Measurements from ENCODE around the gene GNB1L. TPM values are rescaled to one million over a fixed set of nuclear protein-coding genes. Genes with fewer than 3 reads are reported as not detected.

GNB1L gene
- total and polyA plus RNA-seq, 7 donors, result 2.5 to 15.0 (median 5.3) TPM

DNA sequence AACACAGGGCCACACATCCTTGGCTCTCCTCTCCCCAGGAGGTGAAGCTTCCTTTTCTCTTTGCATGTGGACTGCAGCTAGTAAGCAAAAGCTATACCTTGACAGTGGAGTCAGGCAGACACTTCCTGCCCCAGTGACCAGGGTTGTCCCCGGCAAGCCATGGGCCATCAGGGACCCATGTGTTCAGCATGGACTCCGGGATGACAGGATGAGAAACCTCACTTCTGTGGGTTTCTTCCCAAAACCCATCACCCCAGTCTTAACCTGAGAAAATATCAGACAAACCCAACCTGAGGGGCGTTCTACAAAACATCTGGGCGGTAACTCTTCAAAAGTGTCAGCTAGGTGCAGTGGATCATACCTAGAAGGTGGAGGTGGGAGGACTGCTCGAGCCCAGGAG lies 40.2 kb downstream of the GNB1L start:
- Histone ChIP-seq H3K27ac (no peak overlapping the region), H3K9me3 (no peaks in the 10 kb centered on the region), H3K36me3 (peaks cover 0 to 4% (median 2%) of the 10 kb centered on the region in 4 donors), H3K27me3 (no peaks in the 10 kb centered on the region), H3K4me1 (no peaks in the 10 kb centered on the region), H3K4me3 (no peak overlapping the region)
- intact Hi-C loops (cut with DNase I), result no loop called here
- no peak for DNase-seq
- 93 to 95% methylated on average over 5 of the region's 5 CpGs for WGBS, 2 donors
- TF ChIP-seq, protein P1, sequence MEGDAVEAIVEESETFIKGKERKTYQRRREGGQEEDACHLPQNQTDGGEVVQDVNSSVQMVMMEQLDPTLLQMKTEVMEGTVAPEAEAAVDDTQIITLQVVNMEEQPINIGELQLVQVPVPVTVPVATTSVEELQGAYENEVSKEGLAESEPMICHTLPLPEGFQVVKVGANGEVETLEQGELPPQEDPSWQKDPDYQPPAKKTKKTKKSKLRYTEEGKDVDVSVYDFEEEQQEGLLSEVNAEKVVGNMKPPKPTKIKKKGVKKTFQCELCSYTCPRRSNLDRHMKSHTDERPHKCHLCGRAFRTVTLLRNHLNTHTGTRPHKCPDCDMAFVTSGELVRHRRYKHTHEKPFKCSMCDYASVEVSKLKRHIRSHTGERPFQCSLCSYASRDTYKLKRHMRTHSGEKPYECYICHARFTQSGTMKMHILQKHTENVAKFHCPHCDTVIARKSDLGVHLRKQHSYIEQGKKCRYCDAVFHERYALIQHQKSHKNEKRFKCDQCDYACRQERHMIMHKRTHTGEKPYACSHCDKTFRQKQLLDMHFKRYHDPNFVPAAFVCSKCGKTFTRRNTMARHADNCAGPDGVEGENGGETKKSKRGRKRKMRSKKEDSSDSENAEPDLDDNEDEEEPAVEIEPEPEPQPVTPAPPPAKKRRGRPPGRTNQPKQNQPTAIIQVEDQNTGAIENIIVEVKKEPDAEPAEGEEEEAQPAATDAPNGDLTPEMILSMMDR (IDR thresholded peaks at IDR 0.05), result no peak
- TF ChIP-seq EP300 (IDR thresholded peaks at IDR 0.05), result no peak
- TF ChIP-seq POLR2A (IDR thresholded peaks at IDR 0.05), result no peak
- TF ChIP-seq POLR2AphosphoS5 (IDR thresholded peaks at IDR 0.05), result no peak

DNA sequence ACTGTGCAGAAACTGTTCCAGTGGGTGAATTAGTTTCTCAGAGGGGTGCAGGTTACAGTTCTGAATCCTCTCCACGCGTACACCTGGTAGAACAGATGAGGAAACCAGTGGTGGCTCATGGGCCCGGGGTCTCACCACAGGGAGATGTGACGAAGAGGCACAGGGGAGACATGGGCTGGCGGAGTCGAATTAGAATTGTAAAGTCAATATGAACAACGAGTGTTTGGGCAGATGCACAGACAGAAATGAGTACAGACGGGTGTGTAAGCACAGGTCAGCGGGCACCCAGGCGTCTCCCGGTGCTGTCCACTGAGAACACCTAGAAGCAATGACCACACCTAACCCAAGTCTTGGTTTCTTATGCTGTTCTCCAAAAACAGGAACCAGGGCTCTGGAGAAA lies 41.8 kb downstream of the GNB1L start:
- H3K4me1 ChIP-seq, result no peaks in the 10 kb centered on the region
- no peak overlapping the region for H3K27ac ChIP-seq
- H3K4me3 ChIP-seq, result no peak overlapping the region
- no peaks in the 10 kb centered on the region for H3K9me3 ChIP-seq
- H3K36me3 ChIP-seq, result peaks cover 0 to 4% (median 2%) of the 10 kb centered on the region in 4 donors
- WGBS, 2 donors, result 92 to 93% methylated on average over 11 of the region's 11 CpGs
- intact Hi-C loops (cut with DNase I), result no loop called here
- TF ChIP-seq EP300 (IDR thresholded peaks at IDR 0.05), result no peak
- TF ChIP-seq POLR2A (IDR thresholded peaks at IDR 0.05), result no peak
- TF ChIP-seq, protein P1 (IDR thresholded peaks at IDR 0.05), result no peak
- no peak for TF ChIP-seq POLR2AphosphoS5 (IDR thresholded peaks at IDR 0.05)
- H3K27me3 ChIP-seq, result no peaks in the 10 kb centered on the region
- DNase-seq, result peak; percentile 26

DNA sequence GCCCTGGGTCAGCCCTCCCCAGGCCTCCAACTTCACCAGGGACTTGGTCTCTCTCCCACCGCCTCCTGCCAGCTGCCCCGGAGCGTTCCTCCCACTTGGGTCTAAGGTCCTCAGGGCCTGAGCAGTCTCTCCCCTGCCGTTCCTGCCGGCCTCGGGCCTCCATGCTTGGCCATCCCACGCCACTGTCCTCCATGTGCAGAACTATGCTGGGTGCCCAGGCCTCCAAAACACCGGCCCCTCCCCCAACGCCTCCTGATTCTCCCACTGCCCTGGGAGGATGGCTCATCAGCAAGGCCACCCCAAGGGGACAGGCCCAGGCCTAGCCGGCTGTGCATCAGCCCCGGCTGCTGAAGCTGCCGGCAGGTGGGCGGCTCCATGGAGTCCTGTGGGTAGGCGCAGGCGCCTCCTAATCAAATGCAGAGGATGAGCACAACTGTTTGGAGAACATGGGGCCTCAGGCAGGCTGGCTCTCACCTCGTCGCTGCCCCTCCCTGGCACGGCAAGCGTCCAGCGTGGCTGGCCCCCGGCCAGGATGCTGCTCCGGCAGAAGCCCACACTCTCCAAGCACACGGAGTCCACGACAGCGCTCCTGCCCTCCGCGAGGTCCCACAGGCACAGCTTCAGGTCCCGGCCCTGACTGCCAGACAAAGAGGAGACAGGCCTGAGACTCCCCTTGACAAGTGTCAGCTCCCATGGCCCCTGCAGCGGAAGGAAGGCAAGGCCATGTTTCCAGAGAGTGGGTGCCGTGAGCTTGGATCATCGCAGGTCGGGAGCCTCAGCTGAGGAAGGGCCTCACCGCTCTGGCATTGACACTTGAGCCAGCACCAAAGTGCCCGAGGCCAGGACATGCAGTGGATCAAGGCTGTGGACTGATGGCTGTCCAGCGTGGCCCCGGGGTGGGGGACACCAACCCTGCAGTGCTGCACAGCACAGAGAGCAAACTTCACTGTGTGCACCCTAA lies 42.6 kb downstream of the GNB1L start:
- H3K9me3 ChIP-seq, result no peaks in the 10 kb centered on the region
- H3K4me1 ChIP-seq, result no peaks in the 10 kb centered on the region
- H3K27me3 ChIP-seq, result no peaks in the 10 kb centered on the region
- 95% methylated on average over 36 of the region's 36 CpGs for WGBS, 2 donors
- H3K4me3 ChIP-seq, result no peak overlapping the region
- intact Hi-C loops (cut with DNase I), result no loop called here
- TF ChIP-seq EP300 (IDR thresholded peaks at IDR 0.05) (no peak), POLR2AphosphoS5 (IDR thresholded peaks at IDR 0.05) (no peak), POLR2A (IDR thresholded peaks at IDR 0.05) (no peak)
- TF ChIP-seq, protein P1 (IDR thresholded peaks at IDR 0.05), result no peak
- DNase-seq, result peak; percentile 55
- H3K36me3 ChIP-seq, result peaks cover 0 to 4% (median 2%) of the 10 kb centered on the region in 4 donors
- H3K27ac ChIP-seq, result no peak overlapping the region

DNA sequence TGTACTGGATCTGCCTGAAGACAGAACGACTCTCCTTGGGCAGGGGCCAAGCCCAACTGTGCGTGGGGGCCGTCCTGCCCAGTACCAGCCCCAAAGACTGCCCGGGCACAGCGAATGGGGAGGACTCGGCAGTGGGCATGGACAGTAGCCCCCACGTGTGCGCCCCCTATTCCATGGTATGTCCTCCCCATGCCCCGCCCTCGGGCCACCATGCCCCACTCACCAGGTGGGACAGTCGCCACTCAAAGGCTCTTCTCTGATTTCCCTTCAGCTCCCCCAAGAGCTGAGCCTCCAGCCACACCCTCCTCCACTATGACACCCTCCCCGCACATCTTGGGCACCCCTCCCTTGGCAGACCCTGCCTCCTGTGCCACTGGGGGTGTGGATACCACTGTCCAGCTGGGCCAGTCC lies 43.5 kb downstream of the GNB1L start:
- Histone ChIP-seq H3K9me3 (no peaks in the 10 kb centered on the region), H3K4me3 (no peak overlapping the region), H3K4me1 (no peaks in the 10 kb centered on the region), H3K27ac (no peak overlapping the region), H3K36me3 (peaks cover 0 to 4% (median 3%) of the 10 kb centered on the region in 4 donors), H3K27me3 (no peaks in the 10 kb centered on the region)
- intact Hi-C loops (cut with DNase I), result no loop called here
- 94% methylated on average over 12 of the region's 12 CpGs for WGBS, 2 donors
- no peak for TF ChIP-seq POLR2A (IDR thresholded peaks at IDR 0.05)
- no peak for TF ChIP-seq EP300 (IDR thresholded peaks at IDR 0.05)
- TF ChIP-seq, protein P1 (IDR thresholded peaks at IDR 0.05), result no peak
- TF ChIP-seq POLR2AphosphoS5 (IDR thresholded peaks at IDR 0.05), result no peak
- peak; percentile 53 for DNase-seq
